ENCODE data around the gene KIFC1.

- TF ChIP-seq POLR2AphosphoS5 (IDR thresholded peaks at IDR 0.05; ENCODE audit: low read depth, low read length) = no peak
- no peak for TF ChIP-seq CTCF (IDR thresholded peaks at IDR 0.05)
Observed at GRCh38 chr6:33453393-33454008, 61.9 kb downstream of the KIFC1 start.
